GM21619 (cell line): ENCODE data around the gene ASCC3.
A peak's percentile ranks its signal among the peaks of the same experiment; 100 is the strongest.

Experiments used
- ATAC-seq: cut with Tn5 transposase; IDR thresholded peaks from one replicate; pipeline ENCODE4 v1.9.1; 2021; ENCODE audit not compliant: unreplicated experiment

The ASCC3 gene

DNA sequence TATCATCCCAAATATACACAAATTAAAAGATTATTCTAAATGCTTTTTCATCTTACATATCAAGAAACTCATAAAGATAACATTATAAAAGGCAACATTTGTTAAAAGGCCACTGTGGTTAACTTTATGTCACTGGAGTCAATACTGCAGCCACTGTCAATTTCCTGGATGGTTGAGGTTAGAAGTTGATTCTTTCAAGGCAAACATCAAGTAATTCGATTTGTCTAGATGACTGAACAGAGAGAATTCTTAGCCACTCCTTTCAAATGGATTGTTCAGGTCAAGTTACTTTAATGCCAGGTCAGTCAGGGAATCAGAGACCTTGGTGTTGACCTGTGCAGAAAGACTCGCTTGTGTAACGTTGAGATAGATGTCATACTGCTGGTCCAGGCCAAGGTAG, 372.0 kb downstream of the ASCC3 start:
- no peak for ATAC-seq

DNA sequence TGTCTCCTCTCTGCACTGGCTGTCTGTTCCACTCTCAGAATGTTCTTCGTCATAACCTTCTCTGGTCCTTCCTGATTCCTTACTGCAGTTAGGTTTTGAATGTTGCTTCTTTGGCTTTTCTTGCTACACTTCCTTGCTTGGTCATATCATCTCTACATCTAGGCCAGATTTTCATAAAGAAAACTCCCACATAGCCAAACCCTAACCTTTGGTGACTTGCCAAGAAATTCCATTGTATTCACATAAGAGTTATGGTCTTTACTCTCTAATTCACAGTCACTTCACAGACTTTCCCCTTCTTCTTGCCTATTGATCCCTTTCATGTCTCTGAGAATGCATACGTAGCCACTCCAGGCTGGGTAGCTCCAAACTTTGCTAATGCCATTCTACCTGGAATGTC, 374.5 kb downstream of the ASCC3 start:
- ATAC-seq, result no peak

- ATAC-seq, result no peak
Observed at GRCh38 chr6:100504786-100505737, 376.1 kb downstream of the ASCC3 start.

DNA sequence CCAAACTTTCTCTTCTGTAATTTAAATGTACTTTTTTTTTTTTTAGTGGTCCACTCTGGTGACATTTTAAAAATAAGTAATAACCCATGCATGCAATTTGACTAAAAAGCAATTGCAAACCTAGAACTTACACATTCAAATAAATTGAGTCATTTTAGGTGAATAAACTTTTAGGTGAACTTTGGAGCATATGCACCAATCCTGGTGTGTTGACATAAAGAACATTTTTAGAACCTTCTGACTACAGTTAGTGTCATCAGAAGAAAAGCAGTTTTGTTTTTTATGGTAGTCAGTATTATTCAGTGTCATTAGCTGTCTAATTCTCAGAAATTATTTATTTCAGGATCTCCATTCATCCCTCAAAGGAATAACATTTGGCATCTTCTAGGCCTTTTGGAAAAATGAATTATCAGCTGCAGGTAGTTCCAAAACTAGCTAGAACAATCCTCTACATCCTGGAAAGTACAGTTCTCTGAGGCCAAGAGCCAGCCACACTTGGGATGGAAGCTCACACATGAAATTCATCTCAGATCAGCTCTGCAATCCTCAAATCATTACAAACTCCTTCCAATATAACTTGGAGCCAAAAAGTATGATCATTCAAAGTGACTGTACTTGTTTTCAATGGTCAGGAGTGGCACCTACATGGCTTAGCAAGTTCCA, 378.0 kb downstream of the ASCC3 start:
- ATAC-seq, result no peak

DNA sequence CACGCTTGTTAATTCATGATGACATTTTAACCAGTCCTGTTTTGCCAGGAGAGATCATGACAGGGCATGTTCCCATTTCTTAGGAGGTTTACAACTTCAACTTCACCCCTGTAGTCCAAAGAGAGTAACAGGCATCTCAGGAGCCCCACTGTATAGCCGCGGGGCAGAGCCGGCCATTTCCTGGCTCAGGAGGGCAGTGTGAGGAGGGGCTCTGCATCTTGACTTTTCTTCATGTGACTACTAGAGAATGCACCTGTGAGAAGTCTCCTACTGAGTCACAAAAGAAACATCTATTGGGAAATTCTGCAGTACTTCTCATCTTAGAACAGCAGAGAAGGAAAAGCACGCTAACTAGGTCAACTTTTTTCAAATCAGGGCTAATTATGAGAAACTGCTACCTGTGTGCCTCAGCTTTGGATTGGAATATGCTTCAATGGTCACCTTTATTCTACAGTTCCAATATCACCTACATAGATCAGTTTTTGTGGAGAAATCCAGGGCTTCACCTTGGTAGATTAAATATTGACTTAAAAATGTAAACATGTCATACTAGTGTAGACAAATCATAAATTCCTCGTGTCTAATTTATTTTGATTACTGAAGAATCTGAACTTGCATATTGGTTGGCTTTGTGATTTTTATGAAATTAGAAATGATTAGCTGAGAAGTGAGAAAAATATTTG, 387.8 kb downstream of the ASCC3 start:
- no peak for ATAC-seq

- no peak for ATAC-seq
Observed at GRCh38 chr6:100491952-100492670, 389.0 kb downstream of the ASCC3 start.

GRCh38 chr6:100490065-100490464, 391.1 kb downstream of the ASCC3 start:
- ATAC-seq, result no peak

- ATAC-seq, result peak; percentile 37
Observed at GRCh38 chr6:100488244-100488643, 392.9 kb downstream of the ASCC3 start.

DNA sequence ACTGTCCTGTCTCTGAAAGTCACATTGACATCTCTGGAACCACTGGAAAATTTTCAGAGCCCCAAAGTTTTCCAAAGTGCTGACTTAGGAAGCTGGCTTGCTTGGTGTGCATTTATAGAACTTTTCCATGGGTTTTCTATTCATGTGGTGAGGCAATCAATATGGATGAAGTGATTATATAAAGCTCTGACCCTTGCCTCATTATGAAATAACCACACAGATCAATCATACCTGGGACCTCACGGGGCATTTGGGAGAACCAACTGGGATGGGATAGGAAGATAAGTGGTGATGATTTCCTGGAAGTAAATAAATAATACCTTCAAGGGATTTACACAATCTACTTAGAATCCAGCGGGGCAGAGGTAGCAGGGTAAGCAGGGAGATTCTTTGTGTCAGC, 393.5 kb downstream of the ASCC3 start:
- ATAC-seq, result no peak

- no peak for ATAC-seq
Observed at GRCh38 chr6:100485268-100485667, 395.9 kb downstream of the ASCC3 start.

- ATAC-seq, result peak; percentile 44
Observed at GRCh38 chr6:100484474-100484873, 396.7 kb downstream of the ASCC3 start.

DNA sequence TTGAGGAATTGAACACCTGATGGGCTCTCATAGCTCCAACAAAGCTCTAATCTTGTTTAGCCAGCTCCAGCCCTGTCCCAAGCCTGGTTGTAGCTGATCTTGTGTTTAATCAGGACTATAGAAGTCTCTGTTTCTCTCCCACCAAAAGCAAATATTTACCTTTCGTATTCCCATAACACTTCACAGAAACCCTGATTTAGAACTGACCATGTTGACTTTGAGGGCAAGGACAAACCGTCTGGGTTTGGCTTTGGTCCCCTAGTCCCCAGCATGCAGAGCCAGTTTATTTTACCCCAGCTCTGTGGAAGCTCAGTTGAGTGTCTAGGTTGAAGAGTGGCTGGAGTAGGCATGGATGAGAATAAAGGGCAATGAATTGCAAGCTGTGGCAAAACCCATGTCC, 398.4 kb downstream of the ASCC3 start:
- ATAC-seq, result no peak

GRCh38 chr6:100479179-100480035, 401.7 kb downstream of the ASCC3 start:
- peak; percentile 44 for ATAC-seq

- ATAC-seq, result peak; percentile 68
Observed at GRCh38 chr6:100475554-100476320, 405.4 kb downstream of the ASCC3 start.

- no peak for ATAC-seq
Observed at GRCh38 chr6:100473182-100473581, 407.9 kb downstream of the ASCC3 start.

- peak; percentile 89 for ATAC-seq
Observed at GRCh38 chr6:100472674-100473073, 408.5 kb downstream of the ASCC3 start.

GRCh38 chr6:100470422-100471120, 410.6 kb downstream of the ASCC3 start:
- no peak for ATAC-seq

- ATAC-seq, result no peak
Observed at GRCh38 chr6:100469101-100469859, 411.8 kb downstream of the ASCC3 start.
